Endothelial cell of umbilical vein (primary cell): ENCODE results near the gene RAI1. TPM values are rescaled to one million over a fixed set of nuclear protein-coding genes. Genes with fewer than 3 reads are reported as not detected.

Experiments used
- BruUV-seq: library from RNA; stranded (reverse); fragments of 400-500 nt; replicated peaks from 2 replicates; lab custom pipeline; 2021; lab: Mats Ljungman, UMichigan
- CTCF ChIA-PET: fragments of 300-600, 350-600 bp; sonication (Branson Sonifier 250); formaldehyde crosslinking; loops from one replicate; lab custom pipeline; 2021; ENCODE audit warnings: antibody characterized with exemption, inconsistent platforms; lab: Charles Lee
- POLR2A ChIA-PET: fragments of 300-600, 350-600 bp; sonication (Branson Sonifier 250); formaldehyde crosslinking; loops from one replicate; lab custom pipeline; 2021; ENCODE audit warnings: antibody characterized with exemption, inconsistent platforms; lab: Charles Lee
- DNase-seq: peaks from one replicate; pipeline ENCODE4 v3.0.0-alpha.2; 2011; ENCODE audit warnings: low read depth, low spot score
- FAIRE-seq: peaks from 2 replicates; lab custom pipeline; 2011; peaks lifted over from hg19 to GRCh38; lab: Jason Lieb, UNC
- H2AFZ ChIP-seq: 2 replicates; pipeline ENCODE4 v1.6.0; 2012; ENCODE audit warnings: low read depth, low read length, control low read depth, inconsistent platforms
- H3K27ac ChIP-seq: 2 replicates; pipeline ENCODE4 v1.5.1; 2011; ENCODE audit warnings: low read depth, mild to moderate bottlenecking, control low read depth, low read length, moderate library complexity; ENCODE audit not compliant: insufficient read depth
- H3K27me3 ChIP-seq, 2 experiments: 2 replicates each; pipeline versions ENCODE4 v1.6.0 to v1.6.1; 2011; ENCODE audit warnings: low read length in 2 of 2, mixed read lengths in 1 of 2; ENCODE audit not compliant: control insufficient read depth in 2 of 2, insufficient read depth in 2 of 2
- H3K36me3 ChIP-seq, 2 experiments: 2 replicates in 1 of 2; 3 replicates in 1 of 2; pipeline ENCODE4 v1.5.1; 2011; ENCODE audit warnings: low read length in 2 of 2, mild to moderate bottlenecking in 1 of 2, moderate library complexity in 1 of 2; ENCODE audit not compliant: control insufficient read depth in 2 of 2, insufficient read depth in 2 of 2; ENCODE audit errors: extremely low read depth in 1 of 2
- H3K4me1 ChIP-seq: 3 replicates; pipeline ENCODE4 v1.5.1; 2011; ENCODE audit warnings: mild to moderate bottlenecking, low read length; ENCODE audit not compliant: control insufficient read depth, insufficient read depth; ENCODE audit errors: extremely low read depth
- H3K4me2 ChIP-seq: 2 replicates; pipeline ENCODE4 v1.6.1; 2011; ENCODE audit warnings: low read length, control low read depth, mixed read lengths; ENCODE audit not compliant: insufficient read depth
- H3K4me3 ChIP-seq, 3 experiments: fragments of 200-600 bp in 1 of 3; sonication (generic), shearing (Covaris generic) in 1 of 3; replicated peaks in 1 of 3; 2 replicates each; pipeline ENCODE4 v1.5.1; 2011 to 2016; ENCODE audit warnings: control low read depth in 3 of 3, low read length in 3 of 3, mild to moderate bottlenecking in 2 of 3, inconsistent platforms in 1 of 3, low read depth in 1 of 3, moderate library complexity in 1 of 3; ENCODE audit not compliant: insufficient read depth in 1 of 3
- H3K79me2 ChIP-seq: 2 replicates; pipeline ENCODE4 v1.6.0; 2012; ENCODE audit warnings: low read length, inconsistent platforms; ENCODE audit not compliant: control insufficient read depth, insufficient read depth
- H3K9ac ChIP-seq: replicated peaks from 2 replicates; pipeline ENCODE3; 2011; ENCODE audit warnings: low read length, control low read depth; ENCODE audit not compliant: insufficient read depth; ENCODE audit errors: extremely low read depth
- H3K9me1 ChIP-seq: replicated peaks from 3 replicates; pipeline ENCODE4 v1.6.0; 2011; ENCODE audit warnings: mild to moderate bottlenecking, low read length; ENCODE audit not compliant: control insufficient read depth, insufficient read depth; ENCODE audit errors: extremely low read depth
- H3K9me3 ChIP-seq: replicated peaks from 2 replicates; pipeline ENCODE4 v1.5.1; 2012; ENCODE audit warnings: low read length, inconsistent platforms; ENCODE audit not compliant: control insufficient read depth, insufficient read depth
- H4K20me1 ChIP-seq: replicated peaks from 2 replicates; pipeline ENCODE3; 2011; ENCODE audit warnings: mild to moderate bottlenecking, low read length; ENCODE audit not compliant: control insufficient read depth, insufficient read depth; ENCODE audit errors: extremely low read depth
- EZH2 ChIP-seq: IDR thresholded peaks from 2 replicates; pipeline ENCODE4 v1.6.1; 2012; ENCODE audit warnings: borderline replicate concordance, low read depth, mild to moderate bottlenecking, moderate library complexity, low read length, inconsistent platforms; ENCODE audit not compliant: severe bottlenecking
- FOS ChIP-seq: IDR thresholded peaks from 2 replicates; pipeline ENCODE4 v1.6.1; 2011; ENCODE audit warnings: mild to moderate bottlenecking, low read length, moderate library complexity, borderline replicate concordance; ENCODE audit not compliant: insufficient read depth
- GATA2 ChIP-seq: IDR thresholded peaks from 2 replicates; pipeline ENCODE4 v1.7.0; 2011; ENCODE audit warnings: low read depth, mild to moderate bottlenecking, moderate library complexity, mixed read lengths, low read length; ENCODE audit not compliant: insufficient read length, insufficient read depth
- JUN ChIP-seq: IDR thresholded peaks from 2 replicates; pipeline ENCODE4 v1.6.1; 2011; ENCODE audit warnings: borderline replicate concordance, low read depth; ENCODE audit not compliant: insufficient read length, insufficient read depth
- MYC ChIP-seq: IDR thresholded peaks from one replicate; pipeline ENCODE4 v1.6.1; 2011; ENCODE audit warnings: mild to moderate bottlenecking, low read depth, low read length
- POLR2A ChIP-seq: IDR thresholded peaks from 2 replicates; pipeline ENCODE4 v1.6.1; 2012; ENCODE audit warnings: low read depth, mild to moderate bottlenecking, control low read depth, low read length
- POLR2AphosphoS5 ChIP-seq: IDR thresholded peaks from 2 replicates; pipeline ENCODE4 v1.6.1; 2012; ENCODE audit warnings: low read depth, mild to moderate bottlenecking, control low read depth, low read length, moderate library complexity; ENCODE audit not compliant: insufficient read depth
- dilution Hi-C: fragments of 300-500 bp; cut with MboI; formaldehyde crosslinking; loops from one replicate; pipeline ENCODE4 v1.15.0; 2019; ENCODE audit warnings: low sequenced_read_pairs; ENCODE audit not compliant: extremely low pct_ligation_motif_present
- intact Hi-C: fragments of 100-400 bp; cut with micrococcal nuclease; formaldehyde crosslinking; loops from one replicate; pipeline ENCODE4 v1.10.0; 2022
- polyA plus RNA-seq, 4 experiments: library from polyadenylated mRNA; depleted of rRNA in 3 of 4; stranded (reverse) in 3 of 4; unstranded in 1 of 4; fragments of >200 nt; gene quantifications; 2 replicates each; pipeline versions ENCODE4 v1.2.1 to v1.2.3, GENCODE V29; 2011 to 2012; ENCODE audit warnings: missing spikeins in 1 of 4
- total RNA-seq: library from RNA; stranded (reverse); gene quantifications from 2 replicates; pipeline ENCODE4 v1.2.3, GENCODE V29; 2021
- TF ChIP-seq, protein P1 (sequence below), 2 donors: IDR thresholded peaks; 1 replicate in 1 of 2; 2 replicates in 1 of 2; pipeline ENCODE4 v1.5.1; 2011; ENCODE audit warnings: low read length in 2 of 2, mild to moderate bottlenecking in 2 of 2, moderate library complexity in 2 of 2, control low read depth in 1 of 2, inconsistent platforms in 1 of 2, low read depth in 1 of 2; ENCODE audit not compliant: insufficient read depth in 1 of 2; ENCODE audit errors: extremely low read depth in 1 of 2
- TF ChIP-seq, protein P2 (sequence below): IDR thresholded peaks from 2 replicates; pipeline ENCODE4 v1.6.1; 2011; ENCODE audit not compliant: insufficient read depth, insufficient read length

The RAI1 gene
- total and polyA plus RNA-seq, 2 donors (not counting 3 experiments of a cell fraction or from before 2014, with no cell fraction given): 7.8 to 43.3 TPM

DNA sequence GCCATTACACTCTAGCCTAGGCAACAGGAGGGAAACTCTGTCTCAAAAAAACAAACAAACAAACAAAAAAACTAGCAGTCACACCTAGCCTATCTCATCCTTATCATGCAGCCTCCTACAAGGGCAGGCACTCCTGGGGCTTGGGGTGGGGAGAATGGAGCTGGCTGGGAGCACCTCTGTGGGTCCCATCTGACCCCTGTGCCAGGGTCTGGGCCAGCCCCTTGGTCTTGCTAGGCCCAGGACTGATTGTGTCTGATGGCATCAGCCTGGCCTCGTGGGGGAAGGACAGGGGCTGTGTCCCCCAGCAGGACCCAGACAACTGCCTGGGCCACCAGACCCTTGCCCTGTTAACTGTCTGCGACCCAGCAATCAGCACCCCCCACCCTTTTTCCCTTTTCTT lies 105.7 kb downstream of the RAI1 start:
- H3K9ac ChIP-seq: no peak overlapping the region
- intact Hi-C loops: no loop called here
- DNase-seq (no peak), FAIRE-seq (no peak)
- H3K79me2 ChIP-seq: no peaks in the 10 kb centered on the region
- TF ChIP-seq JUN: no peak
- TF ChIP-seq, protein P1, sequence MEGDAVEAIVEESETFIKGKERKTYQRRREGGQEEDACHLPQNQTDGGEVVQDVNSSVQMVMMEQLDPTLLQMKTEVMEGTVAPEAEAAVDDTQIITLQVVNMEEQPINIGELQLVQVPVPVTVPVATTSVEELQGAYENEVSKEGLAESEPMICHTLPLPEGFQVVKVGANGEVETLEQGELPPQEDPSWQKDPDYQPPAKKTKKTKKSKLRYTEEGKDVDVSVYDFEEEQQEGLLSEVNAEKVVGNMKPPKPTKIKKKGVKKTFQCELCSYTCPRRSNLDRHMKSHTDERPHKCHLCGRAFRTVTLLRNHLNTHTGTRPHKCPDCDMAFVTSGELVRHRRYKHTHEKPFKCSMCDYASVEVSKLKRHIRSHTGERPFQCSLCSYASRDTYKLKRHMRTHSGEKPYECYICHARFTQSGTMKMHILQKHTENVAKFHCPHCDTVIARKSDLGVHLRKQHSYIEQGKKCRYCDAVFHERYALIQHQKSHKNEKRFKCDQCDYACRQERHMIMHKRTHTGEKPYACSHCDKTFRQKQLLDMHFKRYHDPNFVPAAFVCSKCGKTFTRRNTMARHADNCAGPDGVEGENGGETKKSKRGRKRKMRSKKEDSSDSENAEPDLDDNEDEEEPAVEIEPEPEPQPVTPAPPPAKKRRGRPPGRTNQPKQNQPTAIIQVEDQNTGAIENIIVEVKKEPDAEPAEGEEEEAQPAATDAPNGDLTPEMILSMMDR (IDR thresholded peaks at IDR 0.05; ENCODE audit: extremely low read depth in 1 of 2, insufficient read depth in 1 of 2, low read depth in 1 of 2, low read length in 2 of 2): no peak
- TF ChIP-seq, protein P2, sequence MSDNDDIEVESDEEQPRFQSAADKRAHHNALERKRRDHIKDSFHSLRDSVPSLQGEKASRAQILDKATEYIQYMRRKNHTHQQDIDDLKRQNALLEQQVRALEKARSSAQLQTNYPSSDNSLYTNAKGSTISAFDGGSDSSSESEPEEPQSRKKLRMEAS: no peak
- no peak for TF ChIP-seq MYC
- TF ChIP-seq FOS: no peak
- TF ChIP-seq POLR2AphosphoS5: no peak
- TF ChIP-seq EZH2: no peak
- TF ChIP-seq POLR2A: no peak
- no peak for TF ChIP-seq GATA2
- ChIA-PET CTCF (interaction anchor here (1.1 kb wide), 1 partner anchor 132 kb away, joined by 4 read pairs; no protein-coding TSS in a partner anchor), POLR2A (no interaction called here)
- no peak overlapping the region for H2AFZ ChIP-seq
- no peaks in the 10 kb centered on the region for H3K9me1 ChIP-seq
- no peak overlapping the region for H3K4me3 ChIP-seq
- no peaks in the 10 kb centered on the region for H3K36me3 ChIP-seq
- no peaks in the 10 kb centered on the region for H3K27me3 ChIP-seq
- BruUV-seq: no TSS peak
- no peak overlapping the region for H3K4me2 ChIP-seq
- no peaks in the 10 kb centered on the region for H4K20me1 ChIP-seq
- no peaks in the 10 kb centered on the region for H3K9me3 ChIP-seq
- H3K4me1 ChIP-seq: peaks cover 18% of the 10 kb centered on the region
- no peak overlapping the region for H3K27ac ChIP-seq
- dilution Hi-C loops: no loop called here
